ENCODE results near the gene ZBTB44.

- no peak for TF ChIP-seq POLR2A (IDR thresholded peaks at IDR 0.05; ENCODE audit: low read depth, low read length)
- TF ChIP-seq POLR2AphosphoS5 (IDR thresholded peaks at IDR 0.05; ENCODE audit: low read depth, low read length): no peak
These were observed 103.6 kb downstream of the ZBTB44 start for GRCh38 chr11:130211144-130211543.

Data from GM12892 (cell line).